Endothelial cell of umbilical vein (primary cell): Measurements from ENCODE around the gene TXN2.

ENCODE experiments used
- EZH2 ChIP-seq: IDR thresholded peaks from 2 replicates; pipeline ENCODE4 v1.6.1; 2012; ENCODE audit warnings: borderline replicate concordance, low read depth, mild to moderate bottlenecking, moderate library complexity, low read length, inconsistent platforms; ENCODE audit not compliant: severe bottlenecking
- TF ChIP-seq, protein P1 (sequence below), 2 donors: IDR thresholded peaks; 1 replicate in 1 of 2; 2 replicates in 1 of 2; pipeline ENCODE4 v1.5.1; 2011; ENCODE audit warnings: low read length in 2 of 2, mild to moderate bottlenecking in 2 of 2, moderate library complexity in 2 of 2, control low read depth in 1 of 2, inconsistent platforms in 1 of 2, low read depth in 1 of 2; ENCODE audit not compliant: insufficient read depth in 1 of 2; ENCODE audit errors: extremely low read depth in 1 of 2

DNA sequence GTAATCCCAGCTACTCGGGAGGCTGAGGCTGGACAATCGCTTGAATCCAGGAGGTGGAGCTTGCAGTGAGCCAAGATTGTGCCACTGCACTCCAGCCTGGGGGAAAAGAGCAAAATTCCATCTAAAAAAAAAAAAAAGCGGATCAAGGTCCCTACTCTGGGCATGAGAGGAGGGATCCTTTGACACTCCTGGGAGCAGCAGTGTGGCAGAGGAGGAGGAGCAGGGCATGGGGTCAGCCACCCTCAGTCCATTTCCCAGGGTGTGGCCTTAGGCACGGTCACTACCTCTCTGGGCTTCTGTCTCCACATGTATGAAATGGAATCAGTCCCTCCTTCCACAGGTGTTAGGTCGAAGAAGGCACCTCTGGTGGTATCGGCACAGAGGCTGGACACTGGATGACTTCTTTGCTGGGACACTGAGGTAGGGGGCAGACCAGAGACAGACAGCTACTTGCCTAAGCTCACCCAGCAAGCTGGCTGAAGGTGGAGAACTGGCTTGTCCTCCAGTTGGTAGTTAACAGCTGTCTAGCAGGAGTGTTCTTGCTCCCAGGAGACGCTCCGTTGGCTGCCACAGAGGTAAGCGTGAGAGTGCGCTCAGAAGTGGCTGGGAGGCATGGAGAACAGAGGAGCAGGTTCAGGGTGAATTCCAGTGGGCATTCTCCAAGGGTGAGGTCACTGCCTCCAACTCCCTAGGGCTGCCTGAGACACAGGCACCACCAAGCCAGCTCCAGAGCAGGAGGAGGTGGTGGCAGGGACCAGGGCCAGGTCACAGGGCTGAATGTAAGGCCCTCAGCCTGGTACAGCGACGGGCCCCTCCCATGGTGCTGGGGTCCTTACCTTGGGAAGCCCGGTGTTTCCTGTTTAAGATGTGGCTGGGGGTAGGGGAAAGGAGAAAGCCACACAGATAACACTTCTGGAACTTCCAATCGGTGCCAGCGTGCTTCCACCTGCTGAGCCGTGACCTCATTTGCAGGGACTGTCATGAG, 19.5 kb downstream of the TXN2 start:
- TF ChIP-seq EZH2 = no peak
- TF ChIP-seq, protein P1, sequence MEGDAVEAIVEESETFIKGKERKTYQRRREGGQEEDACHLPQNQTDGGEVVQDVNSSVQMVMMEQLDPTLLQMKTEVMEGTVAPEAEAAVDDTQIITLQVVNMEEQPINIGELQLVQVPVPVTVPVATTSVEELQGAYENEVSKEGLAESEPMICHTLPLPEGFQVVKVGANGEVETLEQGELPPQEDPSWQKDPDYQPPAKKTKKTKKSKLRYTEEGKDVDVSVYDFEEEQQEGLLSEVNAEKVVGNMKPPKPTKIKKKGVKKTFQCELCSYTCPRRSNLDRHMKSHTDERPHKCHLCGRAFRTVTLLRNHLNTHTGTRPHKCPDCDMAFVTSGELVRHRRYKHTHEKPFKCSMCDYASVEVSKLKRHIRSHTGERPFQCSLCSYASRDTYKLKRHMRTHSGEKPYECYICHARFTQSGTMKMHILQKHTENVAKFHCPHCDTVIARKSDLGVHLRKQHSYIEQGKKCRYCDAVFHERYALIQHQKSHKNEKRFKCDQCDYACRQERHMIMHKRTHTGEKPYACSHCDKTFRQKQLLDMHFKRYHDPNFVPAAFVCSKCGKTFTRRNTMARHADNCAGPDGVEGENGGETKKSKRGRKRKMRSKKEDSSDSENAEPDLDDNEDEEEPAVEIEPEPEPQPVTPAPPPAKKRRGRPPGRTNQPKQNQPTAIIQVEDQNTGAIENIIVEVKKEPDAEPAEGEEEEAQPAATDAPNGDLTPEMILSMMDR (IDR thresholded peaks at IDR 0.05; ENCODE audit: extremely low read depth in 1 of 2, insufficient read depth in 1 of 2, low read depth in 1 of 2, low read length in 2 of 2) = no peak
